Daoy (cell line): ENCODE measurements around the gene SPG11. TPM values are rescaled to one million over a fixed set of nuclear protein-coding genes. Genes with fewer than 3 reads are reported as not detected.
"Not testable (repeated sequence)": the region's sequence is repeated elsewhere in the genome, so short reads cannot be mapped to it uniquely, and the experiment has no call there.

Experiments
- DNase-seq: peaks from one replicate; pipeline ENCODE4 v3.0.0-alpha.2; 2015; ENCODE audit warnings: low read depth
- total RNA-seq: library from RNA; depleted of rRNA; stranded (reverse); fragments of >200 nt; shearing (Covaris generic); gene quantifications from 2 replicates; pipeline ENCODE4 v1.2.3, GENCODE V29; 2014

Gene SPG11
- total RNA-seq, 1 experiment from 2014 or later, result 37.2 TPM

GRCh38 chr15:44566155-44566540 lies 97.3 kb downstream of the SPG11 start:
- DNase-seq, result no peak

DNA sequence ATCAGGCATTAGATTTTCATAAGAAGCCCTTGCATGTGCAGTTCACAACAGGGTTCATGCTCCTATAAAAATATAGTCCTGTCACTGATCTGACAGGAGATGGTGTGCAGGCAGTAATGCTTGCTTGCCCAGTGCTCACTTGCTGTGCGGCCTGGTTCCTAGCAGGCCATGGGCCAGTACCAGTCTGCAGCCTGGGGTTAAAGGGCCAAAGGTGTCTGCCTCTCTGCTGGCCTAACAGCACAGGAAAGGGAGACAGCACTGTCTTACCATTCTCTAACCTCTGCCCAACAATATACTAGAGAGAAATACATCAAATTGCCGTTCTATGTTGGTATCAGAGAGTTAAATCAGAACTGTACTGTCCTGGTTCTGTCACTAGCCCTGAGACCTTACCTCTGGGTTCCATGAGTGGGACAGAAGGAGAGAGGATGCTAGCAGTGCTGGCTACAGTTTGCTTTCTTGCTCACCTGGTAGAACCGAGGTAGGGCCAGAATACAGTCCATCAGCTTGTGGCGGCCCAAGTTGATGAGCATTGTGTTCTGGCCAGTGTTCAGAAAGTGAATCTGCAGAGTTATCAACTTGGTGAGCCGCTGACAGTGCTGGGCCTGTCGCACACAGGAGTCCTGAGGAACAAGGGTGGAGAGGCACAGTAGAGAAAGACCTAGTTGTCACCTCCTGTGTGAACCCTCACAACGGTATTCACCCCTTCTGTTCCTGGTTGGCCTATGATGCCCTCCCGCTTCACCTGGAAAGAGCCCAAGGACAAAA lies 97.9 kb downstream of the SPG11 start:
- no peak for DNase-seq

GRCh38 chr15:44560926-44561325 lies 102.5 kb downstream of the SPG11 start:
- DNase-seq, result not testable (repeated sequence)

DNA sequence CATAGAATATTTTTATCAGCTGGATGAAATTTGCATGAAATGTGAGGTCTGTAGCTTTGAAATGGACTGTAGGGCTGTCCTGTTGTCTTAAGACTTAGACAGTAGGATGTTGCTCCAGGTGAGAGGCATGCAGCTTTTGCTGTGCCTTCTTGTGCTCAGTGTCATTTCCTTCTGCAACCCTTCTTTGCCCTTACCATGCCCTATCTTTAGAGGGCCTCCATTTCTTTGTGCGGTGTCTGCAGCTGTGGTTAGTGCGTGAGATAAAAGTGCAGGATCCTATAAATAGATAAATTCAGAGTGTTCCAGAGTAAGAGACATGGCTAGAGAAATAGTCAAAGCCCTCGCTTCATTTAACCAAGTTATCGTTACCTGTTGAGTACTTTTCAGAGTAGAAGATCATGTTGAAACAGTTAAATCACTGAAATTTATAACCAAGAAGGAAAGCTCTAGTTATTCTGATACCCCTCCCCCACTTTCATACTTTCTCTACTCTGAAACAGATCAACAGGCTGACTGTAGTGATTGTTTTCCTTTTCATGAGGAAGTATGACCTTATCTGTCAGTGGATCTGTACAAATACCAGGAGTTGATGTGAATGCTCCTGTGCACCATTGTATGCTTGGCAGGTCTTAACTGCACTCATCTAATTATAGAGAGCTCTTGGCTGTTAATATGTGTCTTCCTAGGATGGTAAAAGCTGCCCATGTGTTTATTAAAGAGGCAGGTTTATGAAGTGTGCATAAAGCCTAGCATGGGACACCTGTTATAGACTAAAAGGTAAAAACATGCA lies 108.3 kb downstream of the SPG11 start:
- DNase-seq, result no peak

DNA sequence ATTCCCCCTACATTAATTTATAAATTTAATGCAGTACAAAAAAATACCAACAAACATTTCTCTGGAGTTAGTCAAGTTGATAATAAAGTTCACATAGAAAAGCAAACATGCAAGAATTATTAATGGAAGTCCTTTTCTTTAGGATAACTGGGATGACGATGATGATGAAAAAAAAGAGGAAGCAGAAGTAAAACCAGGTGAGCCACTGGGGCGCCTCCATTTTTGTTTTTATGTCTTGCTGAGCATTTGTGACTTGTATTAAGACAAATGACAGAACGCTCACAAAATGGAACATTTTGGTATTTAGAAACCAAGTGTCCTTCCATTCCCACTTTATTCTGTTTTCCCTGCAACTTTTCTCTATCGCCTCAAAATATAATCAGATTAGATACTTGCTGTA lies 112.7 kb downstream of the SPG11 start:
- DNase-seq, result no peak

DNA sequence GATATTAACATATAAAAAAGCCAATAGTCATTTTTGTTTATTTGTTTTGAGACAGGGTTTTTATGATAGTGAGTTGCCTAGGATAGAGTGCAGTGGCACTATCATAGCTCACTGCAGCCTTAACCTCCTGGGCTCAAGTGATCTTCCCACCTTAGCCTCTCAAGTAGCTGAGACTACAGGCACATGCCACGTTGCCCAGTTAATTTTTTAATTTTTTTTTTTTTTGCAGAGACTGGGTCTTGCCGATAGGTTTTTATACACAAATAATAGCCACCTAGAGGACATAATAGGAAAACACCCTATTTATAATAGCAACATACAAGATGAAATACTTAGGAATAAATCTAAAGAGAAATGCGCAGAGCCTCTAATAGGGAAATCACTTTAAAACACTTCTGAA lies 113.2 kb downstream of the SPG11 start:
- no peak for DNase-seq

GRCh38 chr15:44549152-44549551 lies 114.3 kb downstream of the SPG11 start:
- not testable (repeated sequence) for DNase-seq

- DNase-seq, result no peak
These were observed 117.3 kb downstream of the SPG11 start for GRCh38 chr15:44545913-44546802.

DNA sequence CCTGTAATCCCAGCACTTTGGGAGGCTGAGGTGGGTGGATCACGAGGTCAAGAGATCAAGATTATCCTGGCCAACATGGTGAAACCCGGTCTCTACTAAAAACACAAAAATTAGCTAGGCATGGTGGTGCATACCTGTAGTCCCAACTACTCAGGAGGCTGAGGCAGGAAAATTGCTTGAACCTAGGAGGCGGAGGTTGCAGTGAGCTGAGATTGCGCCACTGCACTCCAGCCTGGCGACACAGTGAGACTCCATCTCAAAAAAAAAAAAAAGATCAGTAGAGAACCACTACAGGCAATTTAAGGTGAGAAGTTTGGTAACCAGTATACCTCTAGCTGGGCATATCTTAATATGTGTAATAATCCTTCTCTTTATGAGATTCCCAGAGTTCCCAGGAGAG lies 118.7 kb downstream of the SPG11 start:
- not testable (repeated sequence) for DNase-seq

DNA sequence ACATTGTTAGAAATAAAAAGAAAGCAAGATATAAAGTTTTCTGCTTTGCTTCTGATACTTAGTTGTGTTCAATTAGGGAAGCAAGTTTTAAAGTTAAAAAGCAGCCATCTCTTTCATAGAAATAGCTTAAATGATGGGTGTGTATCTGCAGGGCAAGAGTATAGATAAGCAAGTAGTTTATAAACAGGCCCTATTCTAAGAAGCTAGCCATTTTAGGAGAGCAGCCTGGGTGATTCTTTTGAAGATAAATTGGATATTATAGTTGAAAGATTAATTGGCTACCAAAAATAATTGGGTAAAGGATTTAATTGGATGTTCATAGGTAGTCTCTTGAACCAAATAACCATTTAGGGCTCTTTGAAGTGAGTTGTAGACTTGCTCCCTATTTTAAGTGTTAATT lies 120.9 kb downstream of the SPG11 start:
- DNase-seq, result no peak

- peak; percentile 22 for DNase-seq
These were observed 122.0 kb downstream of the SPG11 start for GRCh38 chr15:44541282-44541958.

DNA sequence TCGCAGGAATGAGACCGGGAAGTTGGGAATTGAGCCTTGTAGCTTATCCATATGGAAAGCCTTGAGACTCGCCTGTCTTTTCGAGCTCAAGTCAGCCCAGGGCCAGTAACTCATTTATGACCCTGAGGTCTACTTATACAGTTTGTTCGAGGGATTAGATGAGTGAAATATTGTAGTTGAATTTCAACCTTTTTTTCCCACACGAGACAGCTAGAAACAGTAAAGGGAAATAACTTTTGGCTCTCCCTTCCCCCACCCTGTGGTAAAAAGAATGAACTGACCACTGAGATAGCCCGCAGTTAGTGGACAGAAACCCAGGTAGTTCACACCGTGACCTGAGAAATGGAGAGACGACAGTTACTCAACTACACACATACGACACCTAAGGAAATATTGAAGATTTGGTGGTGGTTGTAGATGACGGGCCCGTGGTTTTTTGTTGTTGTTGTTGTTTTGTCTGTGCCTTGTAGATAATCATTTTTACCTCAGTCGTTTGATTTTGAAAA lies 125.7 kb downstream of the SPG11 start:
- no peak for DNase-seq

GRCh38 chr15:44536962-44537734 lies 126.3 kb downstream of the SPG11 start, which contains the start of gene EIF3J:
Gene EIF3J (plus strand): TSS chr15:44537147. CDS start chr15:44537195, 48 bp downstream.
- peak; percentile 99 for DNase-seq

- DNase-seq, result peak; percentile 89
These were observed 127.0 kb downstream of the SPG11 start for GRCh38 chr15:44536302-44536961.

- peak; percentile 15 for DNase-seq
These were observed 127.8 kb downstream of the SPG11 start for GRCh38 chr15:44535523-44536301.

GRCh38 chr15:44535092-44535491 lies 128.4 kb downstream of the SPG11 start:
- no peak for DNase-seq

DNA sequence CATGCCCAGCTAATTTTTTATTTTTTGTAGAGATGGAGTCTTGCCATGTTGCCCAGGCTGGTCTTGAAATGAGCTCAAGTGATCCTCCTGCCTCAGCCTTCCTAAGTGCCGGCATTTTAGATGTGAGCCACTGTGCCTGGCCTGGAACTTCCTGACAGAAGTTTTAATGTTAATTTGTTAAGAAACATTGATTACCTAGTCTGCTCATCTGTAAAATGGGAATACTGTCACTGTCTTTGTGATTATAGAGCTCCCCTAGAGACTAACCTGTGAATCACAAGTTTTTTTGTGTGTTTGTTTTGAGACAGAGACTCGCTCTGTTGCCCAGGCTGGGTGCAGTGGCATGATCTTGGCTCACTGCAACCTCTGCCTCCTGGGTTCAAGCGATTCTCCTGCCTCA lies 130.8 kb downstream of the SPG11 start:
- no peak for DNase-seq

- not testable (repeated sequence) for DNase-seq
These were observed 131.2 kb downstream of the SPG11 start for GRCh38 chr15:44532275-44532674.

DNA sequence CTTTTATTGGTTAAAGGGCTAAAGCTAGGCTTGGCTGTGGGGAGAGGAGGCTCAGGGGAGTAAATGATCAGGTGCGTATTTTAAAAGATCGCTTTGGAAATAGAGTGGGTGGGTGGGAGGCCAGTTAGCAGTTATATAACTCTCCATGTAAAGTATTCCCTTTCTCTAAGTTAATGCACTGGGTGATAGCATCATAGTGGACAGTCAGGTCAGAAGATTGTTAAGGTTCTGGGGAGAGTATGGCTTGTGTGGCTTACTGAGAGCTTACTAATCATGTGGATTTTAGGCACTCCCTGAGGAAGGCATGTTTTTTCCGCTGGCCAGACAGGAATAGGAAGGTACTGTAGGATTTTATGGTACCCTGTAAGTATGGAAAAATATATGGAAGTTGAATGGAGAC lies 132.8 kb downstream of the SPG11 start:
- no peak for DNase-seq
